ENCODE measurements around the gene WLS. TPM values are rescaled to one million over a fixed set of nuclear protein-coding genes. Genes with fewer than 3 reads are reported as not detected.

The WLS gene
- total and polyA plus RNA-seq, 10 of the 15 experiments (the other 5 are each of a cell fraction or from before 2014, with no cell fraction given), result 0.04 to 0.36 TPM; not detected in 8

DNA sequence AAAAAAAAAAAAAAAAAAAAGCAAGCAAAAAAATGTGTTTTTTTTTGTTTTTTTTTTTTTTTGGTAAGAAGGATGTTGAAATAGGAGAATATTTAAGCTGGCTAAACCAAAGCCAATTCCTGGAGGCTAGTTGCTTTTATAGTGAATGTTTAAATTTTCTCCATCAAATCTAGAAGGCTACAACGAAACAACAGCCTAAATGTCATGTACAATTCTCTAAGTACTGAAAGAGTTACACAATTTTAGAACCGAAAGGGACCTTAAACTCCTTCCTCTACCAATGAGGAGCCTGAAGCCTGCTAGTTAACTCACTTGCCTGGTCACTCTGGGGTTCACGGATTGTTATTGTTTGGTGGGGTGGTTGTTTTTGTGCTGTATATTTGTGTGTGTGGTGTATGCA is 3.5 kb downstream of the WLS start:
- Histone ChIP-seq H3K79me2 (ENCODE audit: control insufficient read depth, insufficient read depth, low read length) (no peaks in the 10 kb centered on the region), H3K9ac (ENCODE audit: control insufficient read depth, insufficient read depth, low read length) (no peak overlapping the region), H3K36me3 (ENCODE audit: control insufficient read depth in 2 of 2, insufficient read depth in 2 of 2, low read length in 1 of 2) (no peaks in the 10 kb centered on the region), H4K20me1 (ENCODE audit: control insufficient read depth, insufficient read depth) (no peaks in the 10 kb centered on the region), H3K27ac (ENCODE audit: control insufficient read depth, insufficient read depth) (no peak overlapping the region), H2AFZ (ENCODE audit: control insufficient read depth, low read depth, low read length) (no peak overlapping the region), H3K9me3 (replicated peaks; ENCODE audit: control insufficient read depth, insufficient read depth, low read length) (no peaks in the 10 kb centered on the region), H3K27me3 (replicated peaks in 1 of 2; ENCODE audit: control insufficient read depth in 2 of 2, insufficient read depth in 2 of 2, low read length in 1 of 2) (peaks cover 10 to 15% of the 10 kb centered on the region in 2 experiments), H3K4me2 (ENCODE audit: control insufficient read depth, insufficient read depth) (no peak overlapping the region), H3K4me3 (no peak overlapping the region), H3K4me1 (ENCODE audit: control insufficient read depth, insufficient read depth, low read length) (no peaks in the 10 kb centered on the region)
- DNase-seq (ENCODE audit: low read depth, low spot score) (no peak), FAIRE-seq (no peak), ATAC-seq (no peak)
- ChIA-PET SMC1A (ENCODE audit: uncharacterized antibody, unreplicated experiment) (interaction anchor here (1.2 kb wide), 1 partner anchor 109 kb away, joined by 4 read pairs; no protein-coding TSS in a partner anchor), POLR2A (interaction anchor here (0.6 kb wide), 1 partner anchor 206 kb away, joined by 3 read pairs; no protein-coding TSS in a partner anchor), CTCF (no interaction called here), RAD21 (ENCODE audit: unreplicated experiment) (interaction anchor here (0.6 kb wide), 1 partner anchor 895 kb away, joined by 6 read pairs; no protein-coding TSS in a partner anchor)
- no TSS peak for BruUV-seq (replicated peaks)
- in situ Hi-C loops (cut with MboI) (no loop called here), intact Hi-C loops (cut with micrococcal nuclease; ENCODE audit: unreplicated experiment) (no loop called here)
- WGBS (ENCODE audit: insufficient coverage, insufficient replicate concordance, low lambda C conversion rate, missing lambda C conversion rate), result 17% methylated on average over 3 of the region's 3 CpGs
- no peak for TF ChIP-seq ZNF24 (IDR thresholded peaks at IDR 0.05)
- no peak for TF ChIP-seq WRNIP1 (IDR thresholded peaks at IDR 0.05; ENCODE audit: borderline replicate concordance, low read depth, low read length)
- TF ChIP-seq IKZF1 (conservative IDR thresholded peaks at IDR 0.05), result no peak

DNA sequence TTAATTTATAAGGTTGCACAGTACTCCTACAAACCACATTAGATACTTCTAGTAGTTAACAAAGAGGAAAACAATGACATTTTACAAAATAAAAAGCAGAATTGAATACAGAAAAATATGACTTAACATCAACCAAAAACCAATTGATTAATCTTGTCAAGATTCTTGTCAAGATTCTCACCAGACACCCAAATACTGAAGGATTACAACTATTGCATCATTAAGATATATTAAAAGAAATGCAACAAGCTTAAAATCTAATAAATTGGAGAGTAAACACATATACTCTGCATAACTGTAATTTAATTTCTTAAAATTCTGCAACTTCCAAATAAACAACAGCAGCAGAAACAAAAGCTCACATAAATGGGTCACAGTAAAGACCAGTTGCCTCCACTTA is 4.7 kb downstream of the WLS start:
- H3K36me3 ChIP-seq (ENCODE audit: control insufficient read depth in 2 of 2, insufficient read depth in 2 of 2, low read length in 1 of 2), result no peaks in the 10 kb centered on the region
- H3K9ac ChIP-seq (ENCODE audit: control insufficient read depth, insufficient read depth, low read length), result no peak overlapping the region
- in situ Hi-C loops (cut with MboI) (no loop called here), intact Hi-C loops (cut with micrococcal nuclease; ENCODE audit: unreplicated experiment) (no loop called here)
- CTCF ChIA-PET, result no interaction called here
- H3K9me3 ChIP-seq (replicated peaks; ENCODE audit: control insufficient read depth, insufficient read depth, low read length), result no peaks in the 10 kb centered on the region
- H2AFZ ChIP-seq (ENCODE audit: control insufficient read depth, low read depth, low read length), result no peak overlapping the region
- no peak overlapping the region for H3K4me3 ChIP-seq
- RAD21 ChIA-PET (ENCODE audit: unreplicated experiment), result no interaction called here
- BruUV-seq (replicated peaks), result no TSS peak
- SMC1A ChIA-PET (ENCODE audit: uncharacterized antibody, unreplicated experiment), result no interaction called here
- no peaks in the 10 kb centered on the region for H3K79me2 ChIP-seq (ENCODE audit: control insufficient read depth, insufficient read depth, low read length)
- no peaks in the 10 kb centered on the region for H4K20me1 ChIP-seq (ENCODE audit: control insufficient read depth, insufficient read depth)
- no peak overlapping the region for H3K4me2 ChIP-seq (ENCODE audit: control insufficient read depth, insufficient read depth)
- DNase-seq (ENCODE audit: low read depth, low spot score) (no peak), FAIRE-seq (no peak), ATAC-seq (no peak)
- H3K27ac ChIP-seq (ENCODE audit: control insufficient read depth, insufficient read depth), result no peak overlapping the region
- H3K27me3 ChIP-seq (replicated peaks in 1 of 2; ENCODE audit: control insufficient read depth in 2 of 2, insufficient read depth in 2 of 2, low read length in 1 of 2), result peaks cover 6 to 9% of the 10 kb centered on the region in 2 experiments
- POLR2A ChIA-PET, result no interaction called here
- H3K4me1 ChIP-seq (ENCODE audit: control insufficient read depth, insufficient read depth, low read length), result no peaks in the 10 kb centered on the region
- TF ChIP-seq JUND (IDR thresholded peaks at IDR 0.05; ENCODE audit: low read depth, low read length) (no peak), POU2F2 (IDR thresholded peaks at IDR 0.05; ENCODE audit: borderline replicate concordance, low read depth, low read length) (no peak), HDAC6 (IDR thresholded peaks at IDR 0.05; ENCODE audit: unreplicated experiment) (no peak), RAD51 (IDR thresholded peaks at IDR 0.05) (no peak), BCL3 (IDR thresholded peaks at IDR 0.05; ENCODE audit: borderline replicate concordance, insufficient read depth, low read depth, low read length, poor library complexity, severe bottlenecking) (no peak), NR2C1 (IDR thresholded peaks at IDR 0.05) (no peak), PAX8 (IDR thresholded peaks at IDR 0.05) (no peak)
- TF ChIP-seq, protein P1, sequence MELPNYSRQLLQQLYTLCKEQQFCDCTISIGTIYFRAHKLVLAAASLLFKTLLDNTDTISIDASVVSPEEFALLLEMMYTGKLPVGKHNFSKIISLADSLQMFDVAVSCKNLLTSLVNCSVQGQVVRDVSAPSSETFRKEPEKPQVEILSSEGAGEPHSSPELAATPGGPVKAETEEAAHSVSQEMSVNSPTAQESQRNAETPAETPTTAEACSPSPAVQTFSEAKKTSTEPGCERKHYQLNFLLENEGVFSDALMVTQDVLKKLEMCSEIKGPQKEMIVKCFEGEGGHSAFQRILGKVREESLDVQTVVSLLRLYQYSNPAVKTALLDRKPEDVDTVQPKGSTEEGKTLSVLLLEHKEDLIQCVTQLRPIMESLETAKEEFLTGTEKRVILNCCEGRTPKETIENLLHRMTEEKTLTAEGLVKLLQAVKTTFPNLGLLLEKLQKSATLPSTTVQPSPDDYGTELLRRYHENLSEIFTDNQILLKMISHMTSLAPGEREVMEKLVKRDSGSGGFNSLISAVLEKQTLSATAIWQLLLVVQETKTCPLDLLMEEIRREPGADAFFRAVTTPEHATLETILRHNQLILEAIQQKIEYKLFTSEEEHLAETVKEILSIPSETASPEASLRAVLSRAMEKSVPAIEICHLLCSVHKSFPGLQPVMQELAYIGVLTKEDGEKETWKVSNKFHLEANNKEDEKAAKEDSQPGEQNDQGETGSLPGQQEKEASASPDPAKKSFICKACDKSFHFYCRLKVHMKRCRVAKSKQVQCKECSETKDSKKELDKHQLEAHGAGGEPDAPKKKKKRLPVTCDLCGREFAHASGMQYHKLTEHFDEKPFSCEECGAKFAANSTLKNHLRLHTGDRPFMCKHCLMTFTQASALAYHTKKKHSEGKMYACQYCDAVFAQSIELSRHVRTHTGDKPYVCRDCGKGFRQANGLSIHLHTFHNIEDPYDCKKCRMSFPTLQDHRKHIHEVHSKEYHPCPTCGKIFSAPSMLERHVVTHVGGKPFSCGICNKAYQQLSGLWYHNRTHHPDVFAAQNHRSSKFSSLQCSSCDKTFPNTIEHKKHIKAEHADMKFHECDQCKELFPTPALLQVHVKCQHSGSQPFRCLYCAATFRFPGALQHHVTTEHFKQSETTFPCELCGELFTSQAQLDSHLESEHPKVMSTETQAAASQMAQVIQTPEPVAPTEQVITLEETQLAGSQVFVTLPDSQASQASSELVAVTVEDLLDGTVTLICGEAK (IDR thresholded peaks at IDR 0.05; ENCODE audit: borderline replicate concordance), result no peak

Data from GM12878 (cell line).